RWPE2 (cell line): Measurements from ENCODE around the gene THOC2.
"Not testable (repeated sequence)": the region's sequence is repeated elsewhere in the genome, so short reads cannot be mapped to it uniquely, and the experiment has no call there.

Experiments used
- ATAC-seq: fragments of 200-7000 bp; cut with Tn5 transposase; 3 replicates; pipeline ENCODE4 v1.9.1; 2021; ENCODE audit warnings: low read depth
- DNase-seq: peaks from one replicate; pipeline ENCODE4 v3.0.0-alpha.2; 2020; ENCODE audit warnings: low spot score
- H3K27ac ChIP-seq: fragments of 450-650 bp; 2 replicates; pipeline ENCODE4 v1.5.1; 2017; ENCODE audit warnings: mild to moderate bottlenecking; ENCODE audit not compliant: poor library complexity, severe bottlenecking
- H3K27me3 ChIP-seq: fragments of 250-450 bp; sonication (Bioruptor Pico); 2 replicates; pipeline ENCODE4 v1.5.1; 2021; ENCODE audit warnings: mild to moderate bottlenecking, moderate library complexity; ENCODE audit not compliant: insufficient read depth, poor library complexity, severe bottlenecking
- H3K36me3 ChIP-seq: fragments of 250-450 bp; sonication (Bioruptor Pico); 2 replicates; pipeline ENCODE4 v1.5.1; 2020; ENCODE audit warnings: low read depth, mild to moderate bottlenecking, moderate library complexity
- H3K4me1 ChIP-seq: fragments of 250-450 bp; sonication (Bioruptor Pico); 2 replicates; pipeline ENCODE4 v1.5.1; 2021; ENCODE audit warnings: mild to moderate bottlenecking, moderate library complexity; ENCODE audit not compliant: insufficient read depth, poor library complexity, severe bottlenecking
- H3K4me3 ChIP-seq: fragments of 250-450 bp; sonication (Bioruptor Pico); 2 replicates; pipeline ENCODE4 v1.5.1; 2021; ENCODE audit warnings: mild to moderate bottlenecking, moderate library complexity; ENCODE audit not compliant: severe bottlenecking
- H3K9me3 ChIP-seq: fragments of 250-450 bp; sonication (Bioruptor Pico); 2 replicates; pipeline ENCODE4 v1.5.1; 2021; ENCODE audit warnings: mild to moderate bottlenecking, moderate library complexity; ENCODE audit not compliant: severe bottlenecking
- CTCF ChIP-seq: fragments of 450-650 bp; IDR thresholded peaks from one replicate; pipeline ENCODE4 v1.5.1; 2017; ENCODE audit warnings: mild to moderate bottlenecking, moderate library complexity; ENCODE audit not compliant: poor library complexity, severe bottlenecking

Gene THOC2

GRCh38 chrX:123740536-123740935 lies 7.7 kb upstream of the THOC2 start:
- H3K36me3 ChIP-seq = no peaks in the 10 kb centered on the region
- no peak for DNase-seq
- H3K9me3 ChIP-seq = no peaks in the 10 kb centered on the region
- no peaks in the 10 kb centered on the region for H3K4me1 ChIP-seq
- H3K27me3 ChIP-seq = no peaks in the 10 kb centered on the region
- H3K27ac ChIP-seq = no peak overlapping the region
- H3K4me3 ChIP-seq = no peak overlapping the region
- no peak for ATAC-seq
- TF ChIP-seq CTCF = no peak

- Histone ChIP-seq H3K27ac (no peak overlapping the region), H3K36me3 (no peaks in the 10 kb centered on the region), H3K27me3 (no peaks in the 10 kb centered on the region), H3K4me3 (no peak overlapping the region), H3K4me1 (no peaks in the 10 kb centered on the region), H3K9me3 (no peaks in the 10 kb centered on the region)
- TF ChIP-seq CTCF = no peak
- DNase-seq = no peak
- no peak for ATAC-seq
Observed at GRCh38 chrX:123740006-123740405, 7.2 kb upstream of the THOC2 start.

- H3K4me3 ChIP-seq = no peak overlapping the region
- no peak for ATAC-seq
- TF ChIP-seq CTCF = no peak
- H3K36me3 ChIP-seq = no peaks in the 10 kb centered on the region
- no peaks in the 10 kb centered on the region for H3K9me3 ChIP-seq
- H3K27ac ChIP-seq = no peak overlapping the region
- DNase-seq = no peak
- H3K4me1 ChIP-seq = no peaks in the 10 kb centered on the region
- H3K27me3 ChIP-seq = no peaks in the 10 kb centered on the region
Observed at GRCh38 chrX:123739474-123739873, 6.6 kb upstream of the THOC2 start.

- no peak overlapping the region for H3K27ac ChIP-seq
- no peak for TF ChIP-seq CTCF
- ATAC-seq = no peak
- no peaks in the 10 kb centered on the region for H3K36me3 ChIP-seq
- H3K9me3 ChIP-seq = no peaks in the 10 kb centered on the region
- no peaks in the 10 kb centered on the region for H3K27me3 ChIP-seq
- no peak for DNase-seq
- H3K4me1 ChIP-seq = no peaks in the 10 kb centered on the region
- H3K4me3 ChIP-seq = no peak overlapping the region
Observed at GRCh38 chrX:123738378-123738940, 5.6 kb upstream of the THOC2 start.

- Histone ChIP-seq H3K27ac (no peak overlapping the region), H3K9me3 (no peaks in the 10 kb centered on the region), H3K4me3 (no peak overlapping the region), H3K27me3 (no peaks in the 10 kb centered on the region), H3K4me1 (peaks cover under 1% of the 10 kb centered on the region), H3K36me3 (no peaks in the 10 kb centered on the region)
- DNase-seq (no peak), ATAC-seq (no peak)
- TF ChIP-seq CTCF = no peak
Observed at GRCh38 chrX:123736333-123736921, 3.6 kb upstream of the THOC2 start.

- not testable (repeated sequence) for H3K27ac ChIP-seq
Observed at GRCh38 chrX:123735137-123735536, 2.3 kb upstream of the THOC2 start.

GRCh38 chrX:123734079-123734478 lies 1.2 kb upstream of the THOC2 start:
- not testable (repeated sequence) for H3K27ac ChIP-seq, ATAC-seq, DNase-seq, H3K9me3 ChIP-seq, H3K36me3 ChIP-seq, H3K4me3 ChIP-seq, H3K27me3 ChIP-seq
- H3K4me1 ChIP-seq = peaks cover 12% of the 10 kb centered on the region

More at GRCh38 chrX:123735137-123735536, 2.3 kb upstream of the THOC2 start:
- H3K27me3 ChIP-seq, H3K36me3 ChIP-seq, ATAC-seq, H3K9me3 ChIP-seq, H3K4me3 ChIP-seq, DNase-seq, H3K4me1 ChIP-seq: not testable (repeated sequence)
